ENCODE results near the gene RPL10.

- TF ChIP-seq CTCF (IDR thresholded peaks at IDR 0.05) (no peak), POLR2A (IDR thresholded peaks at IDR 0.05) (no peak)
Measured at GRCh38 chrX:154440623-154441357, 42.6 kb downstream of the RPL10 start.
